HG03565 (cell line): Measurements from ENCODE around the gene RARA.
"Not testable (repeated sequence)": the region's sequence is repeated elsewhere in the genome, so short reads cannot be mapped to it uniquely, and the experiment has no call there.

Experiments
- ATAC-seq: cut with Tn5 transposase; IDR thresholded peaks from one replicate; pipeline ENCODE4 v1.9.1; 2021; ENCODE audit warnings: mild to moderate bottlenecking, moderate library complexity; ENCODE audit not compliant: unreplicated experiment

Gene RARA

DNA sequence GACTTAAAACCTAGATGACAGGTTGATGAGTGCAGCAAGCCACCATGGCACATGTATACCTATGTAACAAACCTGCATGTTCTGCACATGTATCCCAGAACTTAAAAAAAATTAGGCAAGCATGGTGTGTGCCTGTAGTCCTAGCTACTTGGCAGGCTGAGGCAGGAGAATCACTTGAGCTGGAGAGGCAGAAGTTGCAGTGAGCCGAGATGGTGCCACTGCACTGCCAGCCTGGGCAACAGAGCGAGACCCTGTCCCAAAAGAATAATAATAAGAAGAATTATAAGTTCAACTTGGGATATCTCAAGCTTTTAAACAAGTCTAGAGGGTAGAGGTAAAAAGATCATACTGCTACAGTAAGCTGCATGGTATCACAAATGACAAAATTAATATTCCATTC, 11.5 kb upstream of the RARA start:
- no peak for ATAC-seq

- ATAC-seq: no peak
Observed at GRCh38 chr17:40298726-40299125, 10.3 kb upstream of the RARA start.

- not testable (repeated sequence) for ATAC-seq
Observed at GRCh38 chr17:40299159-40299757, 9.7 kb upstream of the RARA start.

DNA sequence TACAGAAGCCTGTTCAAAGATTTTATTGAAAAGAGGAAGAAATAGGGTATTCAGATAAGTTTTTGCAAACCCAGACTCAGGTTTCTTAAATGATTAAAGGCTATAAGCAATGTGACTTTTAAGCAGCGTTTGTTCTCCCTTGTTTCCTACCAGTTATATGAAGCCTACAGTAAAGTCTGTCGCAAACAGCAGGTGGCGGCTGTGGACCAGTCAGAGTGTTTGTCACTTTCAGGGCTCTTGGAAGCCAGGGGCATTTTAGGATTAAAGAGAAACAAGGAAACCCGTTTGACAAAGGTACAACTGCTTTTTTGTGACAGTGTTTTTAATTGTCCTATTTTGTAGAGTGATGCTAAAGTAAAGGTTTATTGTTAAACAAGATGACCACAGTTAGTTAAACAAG, 7.7 kb upstream of the RARA start:
- no peak for ATAC-seq

- no peak for ATAC-seq
Observed at GRCh38 chr17:40303009-40303657, 5.8 kb upstream of the RARA start.

- ATAC-seq: no peak
Observed at GRCh38 chr17:40303708-40304551, 5.0 kb upstream of the RARA start.

- not testable (repeated sequence) for ATAC-seq
Observed at GRCh38 chr17:40304552-40304863, 4.5 kb upstream of the RARA start.

DNA sequence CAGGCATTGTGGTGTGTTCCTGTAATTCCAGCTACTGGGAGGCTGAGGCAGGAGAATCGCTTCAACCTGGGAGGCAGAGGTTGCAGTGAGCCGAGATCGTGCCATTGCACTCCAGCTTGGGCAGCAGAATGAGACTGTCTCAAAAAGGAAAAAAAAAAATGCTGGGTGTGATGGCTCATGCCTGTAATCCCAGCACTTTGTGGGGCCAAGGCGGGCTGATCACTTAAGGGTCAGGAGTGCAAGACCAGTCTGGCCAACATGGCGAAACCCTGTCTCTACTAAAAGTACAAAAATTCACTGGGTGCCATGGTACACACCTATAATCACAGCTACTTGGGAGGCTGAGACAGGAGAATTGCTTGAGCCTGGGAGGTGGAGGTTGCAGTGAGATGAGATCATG, 4.1 kb upstream of the RARA start:
- not testable (repeated sequence) for ATAC-seq

GRCh38 chr17:40306395-40306794, 2.6 kb upstream of the RARA start:
- no peak for ATAC-seq

DNA sequence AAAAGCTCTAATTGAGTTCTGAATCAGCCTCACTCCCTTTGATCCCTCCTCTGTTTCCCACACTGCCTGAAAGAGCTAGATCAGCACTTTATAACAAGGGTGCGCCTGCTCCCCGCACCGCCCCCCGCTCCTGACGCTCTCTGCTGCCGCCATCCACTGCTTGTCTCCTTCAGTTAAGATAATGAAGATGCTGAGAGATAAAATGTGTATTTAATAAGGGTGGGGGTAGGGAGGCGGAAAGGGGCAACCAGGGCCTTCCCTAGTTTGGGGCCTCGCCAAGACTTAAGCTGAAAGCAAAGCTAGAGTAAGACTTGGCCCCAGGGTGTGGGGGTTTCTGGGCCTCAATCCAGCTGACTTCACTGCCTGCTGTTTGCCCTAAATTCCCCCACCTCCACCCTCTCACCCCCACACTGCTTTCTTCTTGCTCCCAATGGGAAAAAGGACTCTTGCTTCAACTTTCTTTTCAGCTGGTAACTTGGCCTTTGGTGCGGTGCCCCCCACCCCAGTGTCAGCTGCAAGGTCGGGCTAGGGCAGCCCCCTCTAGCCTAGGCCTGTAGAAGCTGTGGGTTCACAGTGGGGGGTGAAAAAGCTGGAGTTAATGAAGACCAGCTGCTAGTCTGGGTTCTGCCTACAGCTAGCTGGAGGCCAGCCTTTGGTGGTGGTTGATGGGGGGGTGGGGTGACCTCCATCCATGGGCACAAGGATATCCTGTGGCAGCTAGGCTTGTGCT, 1.8 kb upstream of the RARA start:
- ATAC-seq: no peak

DNA sequence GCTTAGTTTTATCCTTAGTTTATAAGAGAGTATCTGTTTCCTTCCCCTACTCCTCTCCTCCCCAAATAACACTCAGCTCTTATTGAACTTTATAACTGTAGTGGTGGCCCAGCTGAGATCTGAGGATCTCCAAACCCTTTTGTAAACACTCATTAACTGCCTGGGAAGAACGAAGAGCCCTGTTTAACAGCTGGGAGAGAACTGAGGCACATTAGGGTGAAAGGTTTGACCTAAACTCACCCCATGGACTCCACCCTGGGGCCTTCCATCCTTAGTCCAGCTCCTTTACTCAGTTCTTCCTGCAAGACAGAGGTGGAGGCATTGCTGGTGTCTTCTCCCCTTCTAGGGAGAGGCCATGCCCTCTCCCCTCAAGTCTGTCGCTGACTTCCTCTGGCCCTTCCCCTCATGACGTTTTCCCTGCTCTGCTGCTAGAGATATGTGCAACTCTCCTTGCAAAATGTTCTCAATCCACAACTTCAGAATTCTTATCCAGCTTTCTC, 1.2 kb upstream of the RARA start:
- no peak for ATAC-seq

GRCh38 chr17:40309949-40310510, 1.1 kb downstream of the RARA start:
- no peak for ATAC-seq

DNA sequence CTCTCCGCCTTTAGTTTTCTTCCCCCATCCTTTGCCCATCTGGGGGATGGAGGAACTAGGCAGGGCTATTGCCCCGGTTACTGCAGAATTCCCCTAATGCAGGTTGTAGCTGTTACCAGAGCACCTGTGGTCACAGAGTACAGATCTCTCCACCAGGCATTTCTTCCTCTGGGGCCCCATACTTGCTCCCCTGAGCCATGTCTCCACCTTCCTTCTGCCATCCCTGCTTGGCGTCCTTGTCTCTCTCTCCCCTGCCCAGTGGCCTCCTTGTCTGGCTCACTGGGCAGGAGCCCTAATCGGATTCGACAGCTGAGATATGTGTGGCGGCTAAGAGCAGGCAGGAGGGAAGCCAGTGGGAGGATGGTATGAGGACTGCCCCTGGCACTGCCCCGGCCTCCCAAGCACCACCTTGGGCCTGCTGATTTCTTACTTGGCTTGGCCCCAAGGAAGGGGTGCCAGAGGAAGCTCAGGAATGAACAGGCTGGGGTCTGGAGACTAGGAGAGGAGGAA, 2.0 kb downstream of the RARA start:
- ATAC-seq: no peak

DNA sequence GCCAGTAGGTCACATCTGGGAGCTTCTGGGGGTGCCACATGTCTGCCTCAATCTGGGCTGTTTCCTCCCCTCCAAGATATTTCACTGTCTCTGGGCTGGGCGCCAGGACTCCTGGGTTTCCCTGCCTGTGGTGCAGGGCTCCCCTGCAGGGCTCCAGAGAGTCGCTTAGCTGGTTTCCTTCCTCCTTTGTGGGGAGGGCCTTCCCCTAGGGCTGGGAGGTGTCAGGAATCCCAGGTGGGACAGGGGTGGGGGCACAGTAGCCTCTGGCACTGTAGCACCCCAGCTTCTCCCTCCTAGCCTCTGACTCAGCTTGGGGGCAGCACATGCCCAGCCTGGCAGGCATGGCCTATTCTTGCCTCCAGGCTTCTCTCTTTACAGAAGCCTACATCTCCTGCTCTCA, 2.6 kb downstream of the RARA start:
- ATAC-seq: no peak

DNA sequence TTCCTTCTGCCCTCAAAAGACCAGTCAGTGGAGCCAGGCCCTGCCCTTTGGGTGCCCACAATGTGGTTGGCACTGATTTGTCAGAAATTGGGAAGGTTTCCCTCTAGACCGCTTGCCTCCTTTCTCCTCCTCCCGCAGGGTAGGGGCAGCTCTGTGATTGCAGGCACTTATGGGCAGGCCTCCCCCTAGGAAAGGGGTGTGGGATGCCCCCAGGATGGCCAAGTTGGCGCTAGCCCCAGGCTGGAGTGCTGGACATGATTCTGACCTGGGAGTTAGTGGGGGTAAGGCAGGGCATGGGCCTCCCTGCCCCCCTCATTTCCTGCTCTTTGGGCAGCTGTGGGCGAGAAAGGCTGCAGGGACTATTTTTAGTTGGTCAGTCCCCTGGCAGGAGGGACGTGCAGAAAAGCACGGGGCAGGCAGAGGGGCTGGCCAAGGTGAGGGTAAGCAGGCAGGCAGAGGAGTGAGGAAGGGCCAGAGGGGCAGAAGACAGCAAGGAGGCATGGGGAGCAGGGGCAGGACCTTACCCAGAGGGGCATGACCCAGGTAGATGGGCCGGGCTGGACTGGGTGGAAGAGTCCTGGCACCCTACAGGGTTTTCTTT, 3.3 kb downstream of the RARA start:
- no peak for ATAC-seq

DNA sequence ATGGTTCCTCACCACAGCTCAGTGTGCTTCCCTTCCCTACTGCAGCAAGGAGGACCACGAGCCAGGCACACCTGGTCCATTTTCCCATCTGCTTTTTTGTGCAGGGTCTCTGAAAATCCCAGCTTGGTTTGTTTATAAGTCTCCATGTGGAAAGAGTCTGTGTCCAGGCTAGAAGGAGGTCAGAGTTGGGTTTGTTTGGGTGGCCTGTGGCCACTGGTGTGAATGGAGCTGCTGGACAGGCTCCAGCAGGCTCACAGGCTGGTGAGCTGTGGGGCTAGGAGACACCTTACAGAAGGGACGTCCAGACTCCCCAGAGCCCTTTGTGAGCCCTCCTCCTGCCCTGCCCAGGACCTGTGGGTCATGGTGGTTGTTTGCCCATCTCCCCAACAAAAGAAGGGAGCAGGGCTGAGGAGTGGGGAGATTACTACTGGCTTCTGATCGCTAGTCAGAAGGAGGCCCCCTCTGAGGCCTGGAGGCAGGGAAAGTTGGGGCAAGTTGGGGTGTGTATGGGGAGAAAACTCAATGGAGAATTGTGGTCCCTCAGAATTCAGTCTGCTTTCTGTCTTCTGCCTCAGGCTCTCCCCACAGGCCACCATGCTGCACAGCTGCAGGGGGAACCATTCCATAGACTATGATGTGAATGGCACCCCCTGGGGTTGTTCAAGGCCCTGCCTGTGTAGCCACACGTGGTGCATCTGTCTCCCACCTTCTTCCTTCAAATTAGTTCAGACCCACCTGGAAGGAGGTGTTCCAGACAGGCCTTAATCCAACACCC, 4.1 kb downstream of the RARA start:
- ATAC-seq: no peak

- ATAC-seq: no peak
Observed at GRCh38 chr17:40313668-40314583, 4.9 kb downstream of the RARA start.

DNA sequence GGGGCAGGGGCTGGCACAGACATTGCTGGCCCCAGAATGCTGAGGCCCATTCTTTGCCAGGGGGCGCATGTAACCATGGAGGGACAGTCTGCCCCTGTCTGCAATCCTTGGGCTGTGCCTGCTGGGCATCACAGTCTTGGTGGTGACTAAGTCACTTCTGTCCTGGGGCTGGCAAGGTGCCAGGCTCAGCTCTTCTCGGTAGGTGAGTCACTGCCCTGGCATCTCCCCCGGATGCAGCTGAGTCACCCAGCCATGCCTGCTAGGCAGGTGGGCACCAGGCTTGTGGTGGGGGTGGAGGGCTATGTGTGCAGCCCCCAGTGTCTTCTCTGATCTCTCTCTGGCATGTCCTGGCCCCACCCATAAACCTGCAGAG, 5.6 kb downstream of the RARA start:
- ATAC-seq: no peak

- ATAC-seq: no peak
Observed at GRCh38 chr17:40315206-40315605, 6.2 kb downstream of the RARA start.
